ENCODE results near the gene FAM53A. TPM values are rescaled to one million over a fixed set of nuclear protein-coding genes. Genes with fewer than 3 reads are reported as not detected.

FAM53A gene
- total and polyA plus RNA-seq, 2 of the 13 experiments (the other 11 are each of a cell fraction or from before 2014, with no cell fraction given), result 0.48 to 1.1 TPM

DNA sequence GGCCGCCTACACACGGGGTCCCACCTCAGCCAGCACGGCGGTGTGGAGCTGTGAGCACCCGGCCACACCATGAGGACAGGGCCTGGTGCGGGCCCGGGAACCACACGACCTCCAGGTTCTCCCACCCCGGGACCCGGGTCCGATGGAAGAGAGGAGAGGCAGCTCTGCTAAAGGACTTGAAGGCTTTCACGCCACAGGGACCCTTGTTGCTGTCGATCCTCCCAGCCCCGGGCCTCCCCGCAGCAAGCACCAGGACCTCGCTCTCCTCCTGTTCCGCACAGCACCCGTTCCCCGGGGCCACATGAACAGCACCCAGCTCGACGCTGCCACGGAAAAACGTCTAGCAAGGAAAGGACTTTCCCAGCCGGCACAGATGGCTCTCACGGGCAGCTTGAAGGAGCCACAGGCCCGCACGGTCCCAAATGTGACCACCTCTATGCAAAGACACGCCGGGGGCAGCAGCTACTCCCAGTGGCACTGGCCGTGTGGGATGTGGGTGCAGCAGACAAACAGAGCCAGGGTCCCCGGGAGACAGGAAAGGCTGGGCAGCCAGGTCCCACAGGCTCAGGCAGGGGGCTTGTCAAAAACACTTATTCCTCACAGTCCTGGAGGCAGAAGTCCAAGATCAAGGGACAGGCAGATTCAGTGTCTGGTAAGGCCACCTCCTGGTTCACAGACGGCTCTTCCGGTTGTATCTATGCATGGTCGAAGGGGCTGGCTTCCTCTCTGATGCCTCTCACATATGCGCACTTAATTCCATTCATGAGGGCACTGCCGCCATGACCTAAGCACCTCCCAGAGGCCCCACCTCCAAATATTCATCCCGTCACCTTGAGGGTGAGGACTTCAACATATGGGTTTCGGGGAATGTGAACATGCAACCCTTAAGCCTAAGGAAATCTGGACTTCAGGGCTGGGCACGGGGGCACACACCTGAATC is 24.7 kb downstream of the FAM53A start:
- Histone ChIP-seq H3K79me2 (ENCODE audit: insufficient read depth, low read length) (no peaks in the 10 kb centered on the region), H3K9ac (ENCODE audit: insufficient read depth, low read depth, low read length) (no peak overlapping the region), H3K9me3 (ENCODE audit: low read length) (no peaks in the 10 kb centered on the region), H4K20me1 (ENCODE audit: insufficient read depth, low read length) (no peaks in the 10 kb centered on the region), H3K4me2 (ENCODE audit: low read depth, low read length) (no peak overlapping the region), H3K36me3 (replicated peaks in 1 of 2; ENCODE audit: control insufficient read depth in 1 of 2, insufficient read depth in 2 of 2, low read length in 2 of 2) (no peaks in the 10 kb centered on the region), H3K4me3 (replicated peaks in 1 of 3; ENCODE audit: insufficient read depth in 1 of 3, low read depth in 2 of 3, low read length in 3 of 3) (no peak overlapping the region), H3K4me1 (ENCODE audit: insufficient read depth, low read length) (peaks cover 12% of the 10 kb centered on the region), H3K27ac (ENCODE audit: extremely low read length, insufficient read depth, low read length) (no peak overlapping the region), H3K27me3 (ENCODE audit: control insufficient read depth in 1 of 2, insufficient read depth in 2 of 2, low read length in 2 of 2) (no peaks in the 10 kb centered on the region), H2AFZ (ENCODE audit: low read length) (no peak overlapping the region)
- intact Hi-C loops (cut with micrococcal nuclease; ENCODE audit: unreplicated experiment), result no loop called here
- no TSS peak for BruUV-seq (replicated peaks)
- ATAC-seq (no peak), DNase-seq (ENCODE audit: low spot score) (no peak), FAIRE-seq (no peak)
- ChIA-PET CTCF (ENCODE audit: low intra/inter-chr PET ratio, low total read pairs) (no interaction called here), POLR2A (no interaction called here)
- WGBS (ENCODE audit: low lambda C conversion rate), result 64% methylated on average over 25 of the region's 39 CpGs
- TF ChIP-seq ZFAT (CRISPR knock-in tag; conservative IDR thresholded peaks at IDR 0.05), result no peak
- TF ChIP-seq ZSCAN5A (CRISPR knock-in tag; IDR thresholded peaks at IDR 0.05; ENCODE audit: borderline replicate concordance), result no peak
- TF ChIP-seq ZNF703 (CRISPR knock-in tag; IDR thresholded peaks at IDR 0.05; ENCODE audit: borderline replicate concordance), result no peak
- TF ChIP-seq MAFF (IDR thresholded peaks at IDR 0.05; ENCODE audit: low read depth, low read length), result no peak
- TF ChIP-seq DRAP1 (CRISPR knock-in tag; IDR thresholded peaks at IDR 0.05), result no peak
- no peak for TF ChIP-seq MBNL3 (CRISPR knock-in tag; conservative IDR thresholded peaks at IDR 0.05)
- no peak for TF ChIP-seq ZBTB42 (CRISPR knock-in tag; IDR thresholded peaks at IDR 0.05)
- in situ Hi-C loops (cut with HindIII; ENCODE audit: extremely low pct_ligation_motif_present, low pct_unique_long_range_greater_than_20kb), result no loop called here

Data from HepG2 (cell line).